Tibial nerve (tissue), 4 donors: Measurements from ENCODE around the gene TPSB2.

Source experiments
- EP300 ChIP-seq, 2 donors: sonication (generic); formaldehyde crosslinking; IDR thresholded peaks; one replicate each; pipeline ENCODE4 v1.6.1; 2017; ENCODE audit warnings: antibody characterized with exemption in 2 of 2, mild to moderate bottlenecking in 1 of 2
- TF ChIP-seq, protein P1 (sequence below), 5 experiments: fragments of 200-600 bp in 3 of 5; fragments of 450-650 bp in 2 of 5; sonication (generic) in 3 of 5; IDR thresholded peaks; one replicate each; pipeline ENCODE4 v1.5.1; 2016 to 2019; ENCODE audit warnings: antibody characterized with exemption in 5 of 5, mild to moderate bottlenecking in 3 of 5, moderate library complexity in 2 of 5

DNA sequence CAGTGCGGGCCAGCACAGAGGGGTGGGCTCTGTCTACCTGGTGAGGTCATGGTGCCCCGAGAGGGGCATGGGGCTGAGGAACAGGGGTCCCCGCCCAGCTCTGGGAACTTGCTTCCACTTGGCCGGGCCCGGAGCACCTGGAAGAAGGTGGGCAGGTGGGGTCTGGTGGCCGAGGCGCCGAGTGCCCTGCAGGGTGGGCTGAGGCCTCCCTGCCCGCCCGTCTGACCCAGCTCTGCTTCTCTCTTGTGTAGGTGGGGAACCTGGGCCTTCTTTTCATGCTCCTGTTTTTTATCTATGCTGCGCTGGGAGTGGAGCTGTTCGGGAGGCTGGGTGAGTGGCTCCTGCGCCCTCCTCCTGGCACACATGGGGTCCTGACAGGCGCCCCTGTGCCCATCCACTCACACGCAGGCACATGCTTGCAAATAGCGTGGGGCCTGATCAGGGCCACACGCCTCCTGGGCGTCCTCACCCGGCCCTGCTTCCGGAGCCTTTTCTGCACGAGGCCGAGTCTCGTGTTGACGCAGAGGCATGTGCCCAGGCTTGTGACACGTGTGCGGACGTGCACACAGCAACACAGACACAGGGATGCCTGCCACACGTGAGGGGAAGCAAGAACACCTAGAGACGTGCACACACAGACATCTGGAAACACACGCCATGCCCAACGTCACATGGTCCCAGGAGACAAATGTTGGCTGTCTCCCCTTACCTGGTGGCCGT lies 13.1 kb downstream of the TPSB2 start:
- TF ChIP-seq, protein P1, sequence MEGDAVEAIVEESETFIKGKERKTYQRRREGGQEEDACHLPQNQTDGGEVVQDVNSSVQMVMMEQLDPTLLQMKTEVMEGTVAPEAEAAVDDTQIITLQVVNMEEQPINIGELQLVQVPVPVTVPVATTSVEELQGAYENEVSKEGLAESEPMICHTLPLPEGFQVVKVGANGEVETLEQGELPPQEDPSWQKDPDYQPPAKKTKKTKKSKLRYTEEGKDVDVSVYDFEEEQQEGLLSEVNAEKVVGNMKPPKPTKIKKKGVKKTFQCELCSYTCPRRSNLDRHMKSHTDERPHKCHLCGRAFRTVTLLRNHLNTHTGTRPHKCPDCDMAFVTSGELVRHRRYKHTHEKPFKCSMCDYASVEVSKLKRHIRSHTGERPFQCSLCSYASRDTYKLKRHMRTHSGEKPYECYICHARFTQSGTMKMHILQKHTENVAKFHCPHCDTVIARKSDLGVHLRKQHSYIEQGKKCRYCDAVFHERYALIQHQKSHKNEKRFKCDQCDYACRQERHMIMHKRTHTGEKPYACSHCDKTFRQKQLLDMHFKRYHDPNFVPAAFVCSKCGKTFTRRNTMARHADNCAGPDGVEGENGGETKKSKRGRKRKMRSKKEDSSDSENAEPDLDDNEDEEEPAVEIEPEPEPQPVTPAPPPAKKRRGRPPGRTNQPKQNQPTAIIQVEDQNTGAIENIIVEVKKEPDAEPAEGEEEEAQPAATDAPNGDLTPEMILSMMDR (IDR thresholded peaks at IDR 0.05), result no peak
- TF ChIP-seq EP300 (IDR thresholded peaks at IDR 0.05), result no peak
